ENCODE measurements around the gene PVALB.

The PVALB gene

DNA sequence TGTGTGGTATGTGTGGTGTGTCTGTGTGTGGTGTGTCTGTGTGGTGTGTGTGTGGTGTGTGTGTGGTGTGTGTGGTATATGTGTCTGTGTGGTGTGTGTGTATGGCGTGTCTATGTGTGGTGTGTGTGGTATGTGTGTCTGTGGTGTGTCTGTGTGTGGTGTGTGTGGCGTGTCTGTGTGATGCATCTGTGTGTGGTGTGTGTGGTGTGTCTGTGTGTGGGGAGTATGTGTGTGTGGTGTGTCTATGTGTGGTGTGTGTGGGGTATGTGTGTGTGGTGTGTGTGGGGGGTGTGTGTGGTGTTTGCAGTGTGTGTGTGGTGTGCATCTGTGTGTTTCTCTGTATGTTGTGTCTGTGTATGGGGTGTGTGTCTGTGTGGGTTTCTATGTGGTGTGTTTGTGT is 7.8 kb upstream of the PVALB start:
- TF ChIP-seq CTCF (IDR thresholded peaks at IDR 0.05; ENCODE audit: insufficient read depth, low read depth, low read length, missing control alignments), result no peak
- DNase-seq (ENCODE audit: low read depth), result no peak
- H3K4me3 ChIP-seq (ENCODE audit: low read depth, low read length), result no peak overlapping the region

DNA sequence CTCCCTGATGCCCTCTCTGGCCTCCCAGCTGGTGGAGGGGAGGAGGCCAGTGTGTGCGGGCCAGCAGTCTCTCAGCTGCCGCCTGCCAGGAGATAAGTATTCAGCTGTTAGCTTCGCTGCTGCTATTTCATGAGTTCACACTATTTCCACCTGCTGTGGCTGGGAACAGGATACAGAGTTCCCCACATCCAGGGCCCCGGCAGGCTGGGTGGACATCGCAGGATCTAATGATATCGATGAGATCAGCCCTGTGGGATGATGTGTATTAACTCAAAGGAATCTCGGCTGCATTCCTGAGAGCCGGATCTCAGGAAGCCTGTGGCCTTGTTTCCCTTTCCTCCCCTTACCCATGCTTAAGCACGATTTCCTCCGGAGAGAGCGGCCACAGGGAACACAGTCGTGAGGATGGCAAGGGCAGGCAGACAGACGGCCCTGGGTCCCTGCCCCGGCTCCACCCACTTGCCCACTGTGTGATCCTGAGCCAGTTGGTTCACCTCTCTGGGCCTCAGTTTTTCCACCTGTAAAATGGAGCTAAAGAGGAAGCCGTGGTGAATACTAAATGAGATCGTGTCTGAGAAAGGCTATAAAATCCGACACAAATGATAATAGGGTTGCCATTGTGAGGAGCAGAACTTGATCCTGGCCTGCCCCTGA is 6.5 kb upstream of the PVALB start:
- TF ChIP-seq CTCF (IDR thresholded peaks at IDR 0.05; ENCODE audit: insufficient read depth, low read depth, low read length, missing control alignments), result no peak
- H3K4me3 ChIP-seq (ENCODE audit: low read depth, low read length), result no peak overlapping the region
- DNase-seq (ENCODE audit: low read depth), result no peak

- H3K4me3 ChIP-seq (ENCODE audit: low read depth, low read length), result no peak overlapping the region
Measured at GRCh38 chr22:36822581-36822980, 5.7 kb upstream of the PVALB start.

DNA sequence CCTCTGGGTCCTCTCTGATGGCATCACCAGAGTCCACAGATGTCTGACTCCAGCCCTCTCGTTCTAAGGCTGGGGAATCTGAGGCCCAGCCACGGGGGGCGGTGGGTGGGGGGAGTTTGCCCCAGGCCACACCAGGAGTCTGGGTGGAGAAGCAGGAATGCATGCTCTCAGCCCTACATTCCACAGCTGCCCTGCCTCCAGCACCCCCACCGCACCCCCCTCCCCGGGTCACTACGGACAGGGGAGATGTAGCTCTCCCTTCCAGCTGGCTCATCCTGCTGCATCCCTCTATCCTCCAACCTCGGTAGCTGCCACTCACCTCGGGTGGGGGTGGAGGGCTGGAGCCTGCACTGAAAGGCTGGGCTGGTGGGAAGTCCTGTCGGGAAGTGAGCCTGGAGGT is 2.3 kb upstream of the PVALB start:
- DNase-seq (ENCODE audit: low read depth), result no peak
- TF ChIP-seq CTCF (IDR thresholded peaks at IDR 0.05; ENCODE audit: insufficient read depth, low read depth, low read length, missing control alignments), result no peak
- no peak overlapping the region for H3K4me3 ChIP-seq (ENCODE audit: low read depth, low read length)

More at GRCh38 chr22:36822581-36822980, 5.7 kb upstream of the PVALB start:
- DNase-seq (ENCODE audit: low read depth), result no peak
- no peak for TF ChIP-seq CTCF (IDR thresholded peaks at IDR 0.05; ENCODE audit: insufficient read depth, low read depth, low read length, missing control alignments)

GRCh38 chr22:36818010-36818642 is 1.3 kb upstream of the PVALB start:
- H3K4me3 ChIP-seq (ENCODE audit: low read depth, low read length), result no peak overlapping the region
- no peak for DNase-seq (ENCODE audit: low read depth)
- TF ChIP-seq CTCF (IDR thresholded peaks at IDR 0.05; ENCODE audit: insufficient read depth, low read depth, low read length, missing control alignments), result no peak

DNA sequence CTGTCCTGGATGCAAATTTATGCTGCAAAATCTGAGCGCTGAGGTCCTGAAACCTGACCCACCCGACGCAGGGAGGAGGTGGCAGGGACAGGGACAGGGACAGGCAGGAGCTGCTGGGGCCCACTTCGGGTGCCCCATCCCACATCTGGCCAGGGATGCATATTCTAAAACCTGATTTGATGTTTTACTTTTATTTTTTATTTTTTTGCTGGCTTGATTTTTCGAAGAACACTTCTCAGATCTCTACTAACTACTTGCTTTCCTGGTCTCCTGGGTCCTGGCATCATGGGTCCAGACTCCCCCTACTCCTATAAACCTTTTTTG is 652 bp upstream of the PVALB start:
- no peak for DNase-seq (ENCODE audit: low read depth)
- TF ChIP-seq CTCF (IDR thresholded peaks at IDR 0.05; ENCODE audit: insufficient read depth, low read depth, low read length, missing control alignments), result no peak
- no peak overlapping the region for H3K4me3 ChIP-seq (ENCODE audit: low read depth, low read length)

- no peak for TF ChIP-seq CTCF (IDR thresholded peaks at IDR 0.05; ENCODE audit: insufficient read depth, low read depth, low read length, missing control alignments)
- H3K4me3 ChIP-seq (ENCODE audit: low read depth, low read length), result no peak overlapping the region
- no peak for DNase-seq (ENCODE audit: low read depth)
Measured at GRCh38 chr22:36816339-36816635, 548 bp downstream of the PVALB start.
